ENCODE measurements around the gene DNMT3A.

The DNMT3A gene

GRCh38 chr2:25324251-25324650 lies 17.5 kb downstream of the DNMT3A start:
- DNase-seq, result no peak

DNA sequence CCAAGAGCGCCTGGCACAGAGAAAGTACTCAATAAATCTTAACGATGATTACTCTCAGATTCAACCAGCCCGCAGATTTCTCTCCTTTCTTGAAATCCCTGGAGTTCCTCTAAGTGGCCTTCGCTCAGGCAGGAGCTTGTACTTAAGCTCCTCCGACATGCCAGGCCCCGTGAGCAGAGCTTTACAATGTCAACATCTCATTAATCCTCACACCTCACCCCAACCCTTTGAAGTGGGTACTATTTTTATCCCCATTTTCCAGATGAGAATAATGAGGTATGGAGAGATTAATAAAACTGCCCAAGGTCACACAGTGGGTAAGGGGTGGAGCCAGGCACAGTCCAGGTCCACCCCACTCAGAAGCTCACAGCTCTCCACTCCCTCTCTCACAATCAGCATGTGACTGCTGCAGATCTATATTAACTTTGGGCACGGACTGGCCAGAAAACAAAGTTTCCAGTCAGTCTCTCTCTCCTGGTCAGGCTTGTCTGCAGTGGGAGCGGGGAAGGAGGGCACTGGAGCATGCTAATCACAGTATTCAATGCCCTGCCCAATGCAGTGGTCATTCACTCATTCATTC lies 18.0 kb downstream of the DNMT3A start:
- no peak for DNase-seq

DNA sequence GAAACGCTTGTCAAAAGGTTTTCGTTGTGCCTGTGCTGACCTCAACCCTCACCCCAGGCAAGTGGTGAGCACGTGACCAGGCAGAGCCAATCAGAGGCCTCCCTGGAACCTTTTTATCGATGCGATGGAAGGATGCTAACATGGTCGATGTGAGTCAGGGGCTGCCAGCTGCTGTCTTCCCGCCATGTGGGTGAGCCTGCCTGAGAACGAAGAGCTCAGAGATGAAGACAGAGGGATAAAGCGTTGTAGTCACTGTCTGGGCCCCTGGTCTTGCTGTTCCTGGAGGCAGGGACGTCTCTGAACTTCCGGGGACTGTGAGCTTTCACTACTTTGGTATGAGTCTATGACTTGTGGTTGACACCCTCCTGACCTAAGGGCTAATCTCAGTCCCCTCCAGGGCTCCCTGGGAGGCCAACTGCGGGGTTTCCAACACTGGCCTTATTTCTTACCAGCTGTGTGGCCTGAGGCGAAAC lies 18.6 kb downstream of the DNMT3A start:
- no peak for DNase-seq

GRCh38 chr2:25322312-25322711 lies 19.4 kb downstream of the DNMT3A start:
- no peak for DNase-seq

DNA sequence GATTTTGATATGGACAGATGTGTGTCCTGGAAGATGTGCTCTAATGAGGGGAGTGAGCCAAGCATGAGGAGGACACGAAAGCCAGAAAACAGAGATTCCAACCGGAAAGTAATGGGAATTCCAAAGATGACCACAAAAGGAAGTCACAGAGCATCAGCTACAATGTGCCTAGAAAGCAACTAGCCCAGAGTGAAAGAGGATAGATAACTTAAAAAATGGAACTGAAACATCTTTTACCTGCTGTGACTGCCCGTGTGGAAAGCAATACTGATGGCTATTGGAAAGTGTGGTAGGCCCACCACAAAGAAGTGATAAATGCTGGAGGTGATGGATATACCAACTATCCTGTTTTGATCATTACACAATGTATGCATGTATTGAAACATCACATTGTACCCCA lies 21.6 kb downstream of the DNMT3A start:
- no peak for DNase-seq

DNA sequence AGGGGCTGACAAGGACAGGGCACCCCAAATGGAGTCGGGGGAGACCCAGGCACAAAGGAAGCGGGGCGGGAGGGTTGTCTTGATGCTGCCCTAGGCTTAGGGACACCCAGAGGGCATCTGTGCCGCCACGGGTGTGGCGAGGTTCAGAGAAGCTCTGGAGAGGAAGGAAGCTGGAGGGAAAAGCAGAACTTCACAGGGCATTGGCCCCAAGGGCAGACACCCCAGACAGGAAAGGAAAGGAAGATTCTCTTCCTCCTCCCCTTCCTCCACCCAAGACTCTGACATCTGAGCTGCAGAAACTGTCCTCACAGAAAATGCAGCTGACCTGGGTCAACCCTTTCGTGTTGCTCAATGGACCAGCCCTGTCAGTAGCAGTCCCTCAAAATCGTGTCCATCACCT lies 25.6 kb downstream of the DNMT3A start:
- DNase-seq, result no peak

DNA sequence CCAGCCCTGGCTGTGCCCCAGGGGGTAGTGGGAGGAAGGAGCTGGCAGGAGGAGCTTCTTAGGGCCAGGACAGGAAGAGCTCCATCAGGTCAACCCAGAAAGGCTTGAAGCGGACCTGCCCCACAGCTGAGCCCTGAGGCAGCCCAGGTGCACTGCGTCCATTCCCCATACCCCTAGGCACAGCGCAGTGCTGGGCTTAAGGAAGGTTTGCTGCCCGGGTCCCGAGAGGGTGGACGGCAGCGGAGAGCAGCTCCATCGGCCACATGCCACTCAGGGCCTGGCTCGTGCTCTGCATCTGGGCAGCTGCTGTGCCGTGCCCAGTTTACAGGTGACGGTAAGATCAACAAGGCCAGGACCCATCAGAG lies 26.4 kb downstream of the DNMT3A start:
- DNase-seq, result no peak

DNA sequence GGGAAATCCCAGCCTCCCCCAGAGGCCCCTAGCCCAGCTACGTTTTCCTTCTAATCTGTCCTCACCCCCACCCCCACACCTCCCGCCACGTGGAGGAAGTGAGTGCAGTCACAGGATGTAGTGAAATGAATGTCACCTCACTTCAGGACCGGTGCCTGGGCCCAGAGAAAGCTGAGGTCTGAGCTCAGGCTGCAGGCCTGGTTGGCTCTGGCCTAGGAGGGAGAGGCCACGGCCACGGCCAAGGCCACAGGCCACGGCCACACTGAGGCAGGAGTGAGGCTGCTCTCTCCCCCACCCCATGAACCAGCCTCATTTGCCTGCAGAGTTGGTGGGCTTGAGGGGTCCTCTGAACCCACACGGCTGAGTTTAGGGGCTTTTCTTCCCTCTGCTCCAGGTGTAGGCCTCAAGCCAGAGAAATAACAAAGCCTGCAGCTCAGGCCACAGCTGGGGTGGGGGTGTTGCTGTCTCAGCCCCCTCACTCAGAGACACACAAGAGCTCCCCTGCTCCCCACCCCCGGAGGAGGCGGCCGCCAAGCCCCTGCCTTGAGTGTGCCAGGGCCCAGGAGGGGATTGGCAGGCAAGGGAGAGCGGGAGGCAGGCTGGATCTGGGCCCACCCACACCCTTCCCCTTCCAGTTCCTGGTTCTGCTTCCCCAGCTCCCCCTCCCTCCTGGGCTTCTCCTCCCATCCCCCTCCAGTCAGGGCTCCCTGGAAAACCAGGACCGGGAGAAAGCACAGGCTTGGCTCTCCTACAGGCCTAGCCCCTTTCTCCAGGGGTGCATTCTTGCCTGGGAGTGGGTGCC lies 27.0 kb downstream of the DNMT3A start:
- DNase-seq, result peak; percentile 39 to 83 (median 73)

GRCh38 chr2:25313711-25314513 lies 27.8 kb downstream of the DNMT3A start:
- DNase-seq, result no peak

DNA sequence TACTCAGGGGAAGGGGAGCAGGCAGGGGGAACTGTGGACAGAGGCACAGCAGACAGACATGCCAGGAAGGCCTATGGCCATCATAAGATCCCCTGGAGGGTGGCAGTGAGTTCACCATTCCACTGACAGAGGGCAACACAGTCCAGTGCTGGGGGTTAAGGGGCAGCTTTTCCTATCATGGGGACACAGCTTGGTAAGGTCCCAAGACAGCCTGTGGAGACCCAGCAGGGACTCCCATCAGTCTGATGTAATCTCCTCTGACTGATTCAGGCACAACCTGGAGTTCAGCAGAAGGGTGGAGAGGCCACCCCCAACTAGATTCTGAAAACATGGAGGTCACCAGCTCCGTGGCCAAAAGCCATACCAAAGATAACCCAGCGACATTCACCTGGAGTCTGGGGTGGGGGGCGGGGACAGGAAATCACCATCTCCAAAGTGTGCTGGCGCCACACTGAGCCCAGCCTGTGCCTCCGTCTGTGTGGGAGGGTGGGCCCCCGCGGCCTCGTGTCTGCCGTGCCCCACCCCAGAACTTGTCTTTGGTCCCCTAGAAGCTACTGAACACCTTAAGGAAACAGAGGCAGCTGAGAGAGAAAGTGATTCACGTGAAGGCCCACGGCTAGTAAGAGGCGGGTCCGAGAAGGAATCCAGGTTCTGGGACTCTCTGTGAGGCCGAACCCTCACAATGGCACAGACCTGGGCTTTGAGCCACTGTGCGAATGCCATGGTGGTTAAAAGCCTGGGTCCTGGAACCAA lies 28.6 kb downstream of the DNMT3A start:
- DNase-seq, result peak in 2 of 3 experiments; percentile 8 to 28

- DNase-seq, result peak in 1 of 3 experiments; percentile 63
Observed at GRCh38 chr2:25311865-25312575, 29.7 kb downstream of the DNMT3A start.

- peak; percentile 56 to 95 (median 92) for DNase-seq
Observed at GRCh38 chr2:25310965-25311864, 30.5 kb downstream of the DNMT3A start.

- no peak for DNase-seq
Observed at GRCh38 chr2:25310709-25310964, 31.1 kb downstream of the DNMT3A start.

- DNase-seq, result peak; percentile 24 to 74 (median 39)
Observed at GRCh38 chr2:25309402-25309801, 32.3 kb downstream of the DNMT3A start.

- DNase-seq, result no peak
Observed at GRCh38 chr2:25308599-25308998, 33.1 kb downstream of the DNMT3A start.

DNA sequence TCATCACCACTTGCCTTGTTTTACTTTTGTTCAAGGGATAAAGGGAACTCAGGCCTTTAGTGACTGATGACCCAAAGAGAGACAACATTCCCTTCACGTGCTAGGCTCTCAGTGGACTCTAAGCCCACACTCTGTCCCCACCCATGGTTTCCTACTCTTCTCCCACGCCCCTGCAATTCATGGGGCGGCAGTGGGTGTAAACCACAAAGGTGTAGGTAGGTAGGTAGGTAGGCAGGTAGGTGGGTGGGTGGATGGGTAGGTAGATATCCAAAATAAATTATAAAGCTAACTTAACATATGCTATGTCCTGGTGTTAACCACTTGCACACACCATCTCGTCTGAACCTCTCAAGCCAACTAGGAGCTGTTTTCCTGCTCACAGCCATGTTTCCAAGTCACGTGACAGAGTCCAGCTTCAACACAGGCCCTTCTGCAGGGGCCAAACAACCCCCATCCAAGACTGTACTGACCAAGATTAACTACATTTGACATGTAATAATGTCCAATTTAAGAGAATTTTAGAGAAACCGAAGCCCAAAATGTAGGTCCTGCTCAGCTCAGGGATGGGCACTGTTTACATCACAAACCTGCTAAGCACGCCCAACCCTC lies 33.7 kb downstream of the DNMT3A start:
- no peak for DNase-seq

GRCh38 chr2:25306777-25307368 lies 34.9 kb downstream of the DNMT3A start:
- no peak for DNase-seq

DNA sequence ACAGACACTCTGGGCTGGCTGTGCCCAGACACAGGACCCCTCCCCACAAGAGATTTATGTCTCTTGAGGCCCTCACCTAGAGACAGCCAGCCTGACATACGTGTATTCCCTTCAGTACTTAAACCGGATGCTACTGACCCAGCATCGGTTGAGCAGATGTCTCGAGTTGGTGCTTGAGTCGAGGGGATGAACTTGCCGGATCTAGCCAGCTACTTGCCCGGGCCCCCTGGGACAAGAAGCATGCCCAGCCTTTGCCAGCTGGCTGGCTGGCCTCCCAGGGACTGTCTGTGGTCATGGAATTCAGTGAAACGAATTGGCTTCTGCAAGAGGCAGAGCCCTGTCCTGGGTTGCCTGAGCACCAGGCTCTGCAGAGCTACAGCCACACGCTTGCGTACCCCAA lies 36.0 kb downstream of the DNMT3A start:
- peak in 1 of 3 experiments; percentile 91 for DNase-seq

DNA sequence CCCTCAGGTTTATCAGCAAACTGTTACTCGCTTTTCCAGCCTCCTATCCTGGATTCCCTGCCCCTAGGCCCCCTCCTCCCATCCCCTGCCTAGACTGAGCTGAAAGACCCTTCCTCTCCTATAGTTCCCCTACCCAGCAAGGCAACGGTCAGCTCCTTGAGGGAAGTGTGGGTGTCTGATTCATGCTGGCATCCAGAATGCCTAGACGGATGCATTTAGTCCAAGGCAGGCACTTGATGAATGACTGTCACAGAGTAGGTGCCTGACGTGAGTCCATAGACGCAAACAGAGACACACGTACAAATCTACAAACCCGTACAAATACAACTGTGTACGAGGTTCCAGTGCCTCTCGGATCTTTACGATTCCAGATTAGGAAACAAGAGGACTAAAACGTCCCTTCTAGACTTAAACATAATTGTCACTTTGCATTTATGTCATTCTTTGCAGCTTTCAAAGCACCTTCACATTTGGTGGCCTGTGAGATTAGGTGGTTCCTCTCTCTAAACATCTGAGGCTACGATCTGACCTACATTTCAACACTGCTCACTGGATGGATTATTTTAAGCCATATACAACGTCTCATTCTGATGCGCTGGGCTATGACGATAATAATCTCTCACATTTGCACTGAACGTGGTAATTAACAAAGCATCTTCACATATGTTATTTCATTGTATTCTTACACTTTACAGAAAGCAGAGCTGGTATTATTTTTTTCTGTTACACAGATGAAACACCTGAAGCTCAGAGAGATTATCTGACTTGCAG lies 36.7 kb downstream of the DNMT3A start:
- no peak for DNase-seq

- DNase-seq, result no peak
Observed at GRCh38 chr2:25304321-25304720, 37.4 kb downstream of the DNMT3A start.

Data from NCI-H1417 (cell line).